SK-N-SH (cell line): ENCODE data around the gene LEKR1. TPM values are rescaled to one million over a fixed set of nuclear protein-coding genes. Genes with fewer than 3 reads are reported as not detected.

Experiments
- CTCF ChIA-PET: fragments of 300-600, 350-600 bp; formaldehyde crosslinking; extraction: SDS; loops from one replicate; lab custom pipeline; 2021; lab: Yijun Ruan, JAX
- POLR2A ChIA-PET: fragments of 350-600 bp; sonication (Branson Sonifier 250); formaldehyde crosslinking; extraction: SDS; loops from one replicate; lab custom pipeline; 2020; ENCODE audit warnings: antibody characterized with exemption, inconsistent platforms; lab: Yijun Ruan, JAX
- DNase-seq: peaks from one replicate; pipeline ENCODE4 v3.0.0; 2012
- H2AFZ ChIP-seq: fragments of 200-600 bp; sonication (generic); 2 replicates; pipeline ENCODE4 v1.8.1; 2016; ENCODE audit warnings: antibody characterized with exemption, mild to moderate bottlenecking, low read depth
- H3F3A ChIP-seq: fragments of 200-600 bp; sonication (generic); replicated peaks from 2 replicates; pipeline ENCODE3; 2016; ENCODE audit warnings: antibody characterized with exemption, mild to moderate bottlenecking; ENCODE audit not compliant: insufficient read depth
- H3K27ac ChIP-seq, 2 experiments: fragments of 200-500 bp in 1 of 2; fragments of 200-600 bp in 1 of 2; sonication (Bioruptor generic) in 1 of 2; sonication (generic), shearing (Covaris generic) in 1 of 2; 2 replicates each; pipeline versions ENCODE4 v1.5.1 to v1.6.1; 2014 to 2016; ENCODE audit warnings: low read depth in 2 of 2, inconsistent platforms in 1 of 2, low read length in 1 of 2, mild to moderate bottlenecking in 1 of 2, mixed read lengths in 1 of 2
- H3K27me3 ChIP-seq: fragments of 200-600 bp; sonication (generic), shearing (Covaris generic); 2 replicates; pipeline ENCODE4 v1.6.1; 2016; ENCODE audit warnings: mixed run types; ENCODE audit not compliant: insufficient read depth
- H3K36me3 ChIP-seq, 2 experiments: fragments of 200-500 bp in 1 of 2; fragments of 200-600 bp in 1 of 2; sonication (Bioruptor generic) in 1 of 2; sonication (generic) in 1 of 2; replicated peaks in 1 of 2; 2 replicates each; pipeline versions ENCODE3 to v1.5.1; 2014 to 2016; ENCODE audit warnings: low read length in 1 of 2, mild to moderate bottlenecking in 1 of 2; ENCODE audit not compliant: insufficient read depth in 2 of 2, control insufficient read depth in 1 of 2
- H3K4me1 ChIP-seq, 2 experiments: fragments of 200-500 bp in 1 of 2; fragments of 200-600 bp in 1 of 2; sonication (Bioruptor generic) in 1 of 2; sonication (generic), shearing (Covaris generic) in 1 of 2; 2 replicates each; pipeline versions ENCODE4 v1.5.1 to v1.6.1; 2014 to 2016; ENCODE audit warnings: low read depth in 1 of 2, low read length in 1 of 2, mixed run types in 1 of 2; ENCODE audit not compliant: insufficient read depth in 2 of 2, control insufficient read depth in 1 of 2
- H3K4me2 ChIP-seq: fragments of 200-600 bp; sonication (generic), shearing (Covaris generic); 2 replicates; pipeline ENCODE4 v1.6.1; 2017; ENCODE audit warnings: mixed run types
- H3K4me3 ChIP-seq, 2 experiments: fragments of 200-500 bp in 1 of 2; fragments of 200-600 bp in 1 of 2; sonication (Bioruptor generic) in 1 of 2; sonication (generic), shearing (Covaris generic) in 1 of 2; 2 replicates each; pipeline versions ENCODE4 v1.5.1 to v1.8.1; 2014 to 2016; ENCODE audit warnings: low read depth in 2 of 2, inconsistent platforms in 1 of 2, low read length in 1 of 2, mild to moderate bottlenecking in 1 of 2, mixed read lengths in 1 of 2, moderate library complexity in 1 of 2
- H3K79me2 ChIP-seq: fragments of 200-600 bp; sonication (generic); 2 replicates; pipeline ENCODE4 v1.8.1; 2017; ENCODE audit warnings: mild to moderate bottlenecking; ENCODE audit not compliant: insufficient read depth
- H3K9ac ChIP-seq: fragments of 200-600 bp; sonication (generic); 2 replicates; pipeline ENCODE4 v1.6.1; 2017; ENCODE audit warnings: mixed run types
- H3K9me2 ChIP-seq: fragments of 200-600 bp; sonication (generic); 2 replicates; pipeline ENCODE4 v1.6.1; 2017; ENCODE audit warnings: mixed run types
- H3K9me3 ChIP-seq: fragments of 200-600 bp; sonication (generic); 2 replicates; pipeline ENCODE4 v1.6.1; 2017; ENCODE audit warnings: mixed run types, mild to moderate bottlenecking, moderate library complexity
- H4K20me1 ChIP-seq: fragments of 200-600 bp; sonication (generic); 2 replicates; pipeline ENCODE4 v1.6.1; 2017; ENCODE audit warnings: mild to moderate bottlenecking, mixed run types; ENCODE audit not compliant: insufficient read depth
- CHD2 ChIP-seq: fragments of 150-350 bp; IDR thresholded peaks from 2 replicates; pipeline ENCODE4 v1.6.1; 2018; ENCODE audit warnings: low read length; ENCODE audit not compliant: partially characterized antibody
- ELF1 ChIP-seq: IDR thresholded peaks from 2 replicates; pipeline ENCODE4 v1.4.0; 2012
- EZH2phosphoT487 ChIP-seq: fragments of 200-600 bp; sonication (generic); IDR thresholded peaks from 2 replicates; pipeline ENCODE4 v1.6.1; 2017; ENCODE audit warnings: low read depth, mixed run types, mild to moderate bottlenecking, antibody characterized with exemption, moderate library complexity, borderline replicate concordance
- GABPA ChIP-seq: IDR thresholded peaks from 2 replicates; pipeline ENCODE4 v1.4.0; 2012; ENCODE audit warnings: low read depth, mild to moderate bottlenecking
- IRF3 ChIP-seq: fragments of 150-350 bp; IDR thresholded peaks from 2 replicates; pipeline ENCODE4 v1.6.1; 2016; ENCODE audit warnings: mild to moderate bottlenecking, low read depth, low read length
- JUND ChIP-seq: IDR thresholded peaks from 2 replicates; pipeline ENCODE4 v1.4.0; 2012
- REST ChIP-seq: IDR thresholded peaks from 2 replicates; pipeline ENCODE4 v1.6.1; 2012; ENCODE audit warnings: mild to moderate bottlenecking, low read depth, low read length, moderate library complexity
- SIN3A ChIP-seq: IDR thresholded peaks from 2 replicates; pipeline ENCODE4 v1.6.1; 2012; ENCODE audit warnings: low read depth, mild to moderate bottlenecking, low read length, moderate library complexity, borderline replicate concordance
- SMC3 ChIP-seq: IDR thresholded peaks from 2 replicates; pipeline ENCODE4 v1.6.1; 2012; ENCODE audit warnings: low read depth, low read length, improper control_type of control experiment
- TAF1 ChIP-seq: IDR thresholded peaks from 2 replicates; pipeline ENCODE4 v1.6.1; 2012; ENCODE audit warnings: low read depth, mild to moderate bottlenecking, low read length, moderate library complexity, borderline replicate concordance
- TCF12 ChIP-seq: IDR thresholded peaks from 2 replicates; pipeline ENCODE4 v1.4.0; 2012
- YY1 ChIP-seq: IDR thresholded peaks from 2 replicates; pipeline ENCODE4 v1.4.0; 2012; ENCODE audit warnings: low read depth, mild to moderate bottlenecking
- WGBS: methylation state at CpG from one replicate; pipeline ENCODE4 v1.1.6; 2017; ENCODE audit warnings: low lambda C conversion rate; 5-methylcytosine and 5-hydroxymethylcytosine counted together
- polyA plus RNA-seq, 3 experiments: library from polyadenylated mRNA; depleted of rRNA; stranded (reverse); fragments of >200 nt; gene quantifications; 2 replicates each; pipeline ENCODE4 v1.2.3, GENCODE V29; 2012
- TF ChIP-seq, protein P1 (sequence below): IDR thresholded peaks from 2 replicates; pipeline ENCODE4; 2012
- TF ChIP-seq, protein P2 (sequence below): IDR thresholded peaks from 2 replicates; pipeline ENCODE4 v1.4.0; 2012; ENCODE audit warnings: low read depth, borderline replicate concordance

Gene LEKR1
- polyA plus RNA-seq, 1 of the 3 experiments (the other 2 are of a cell fraction): 0.30 TPM

DNA sequence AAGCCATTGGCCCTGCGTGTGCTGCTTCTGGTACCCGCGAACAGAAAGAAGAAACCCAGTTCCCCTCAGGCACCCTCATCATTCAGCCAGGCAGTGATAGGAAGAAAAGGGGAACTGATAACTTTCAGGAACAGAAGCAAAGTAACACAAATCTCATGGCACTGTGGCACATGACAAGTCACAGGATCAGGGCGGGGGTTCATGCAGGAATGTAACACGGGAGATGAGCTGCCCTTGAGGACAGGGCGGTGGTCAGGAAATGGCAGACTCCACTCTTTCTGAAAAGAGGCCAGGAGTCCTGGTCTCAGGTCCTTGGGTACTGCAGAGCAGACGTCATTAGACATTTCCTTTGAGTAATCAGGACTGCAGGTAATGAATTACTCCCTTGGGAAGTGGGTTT is 238.2 kb downstream of the LEKR1 start:
- no peak overlapping the region for H3K27ac ChIP-seq
- 73% methylated on average over 7 of the region's 7 CpGs for WGBS
- POLR2A ChIA-PET: no interaction called here
- no peaks in the 10 kb centered on the region for H3K27me3 ChIP-seq
- no peaks in the 10 kb centered on the region for H3K9me3 ChIP-seq
- no peak overlapping the region for H3K4me3 ChIP-seq
- no peak overlapping the region for H2AFZ ChIP-seq
- no peaks in the 10 kb centered on the region for H3K9me2 ChIP-seq
- H4K20me1 ChIP-seq: no peaks in the 10 kb centered on the region
- H3K4me1 ChIP-seq: no peaks in the 10 kb centered on the region; a peak in 1 of 4 replicates
- no peak for DNase-seq
- TF ChIP-seq REST (no peak), IRF3 (no peak), CHD2 (no peak), JUND (no peak), TAF1 (no peak), SMC3 (no peak), GABPA (no peak), ELF1 (no peak), SIN3A (no peak), TCF12 (no peak), YY1 (no peak), EZH2phosphoT487 (no peak)
- TF ChIP-seq, protein P1, sequence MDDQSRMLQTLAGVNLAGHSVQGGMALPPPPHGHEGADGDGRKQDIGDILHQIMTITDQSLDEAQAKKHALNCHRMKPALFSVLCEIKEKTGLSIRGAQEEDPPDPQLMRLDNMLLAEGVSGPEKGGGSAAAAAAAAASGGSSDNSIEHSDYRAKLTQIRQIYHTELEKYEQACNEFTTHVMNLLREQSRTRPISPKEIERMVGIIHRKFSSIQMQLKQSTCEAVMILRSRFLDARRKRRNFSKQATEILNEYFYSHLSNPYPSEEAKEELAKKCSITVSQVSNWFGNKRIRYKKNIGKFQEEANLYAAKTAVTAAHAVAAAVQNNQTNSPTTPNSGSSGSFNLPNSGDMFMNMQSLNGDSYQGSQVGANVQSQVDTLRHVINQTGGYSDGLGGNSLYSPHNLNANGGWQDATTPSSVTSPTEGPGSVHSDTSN: no peak
- TF ChIP-seq, protein P2, sequence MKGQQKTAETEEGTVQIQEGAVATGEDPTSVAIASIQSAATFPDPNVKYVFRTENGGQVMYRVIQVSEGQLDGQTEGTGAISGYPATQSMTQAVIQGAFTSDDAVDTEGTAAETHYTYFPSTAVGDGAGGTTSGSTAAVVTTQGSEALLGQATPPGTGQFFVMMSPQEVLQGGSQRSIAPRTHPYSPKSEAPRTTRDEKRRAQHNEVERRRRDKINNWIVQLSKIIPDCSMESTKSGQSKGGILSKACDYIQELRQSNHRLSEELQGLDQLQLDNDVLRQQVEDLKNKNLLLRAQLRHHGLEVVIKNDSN: no peak
- no peaks in the 10 kb centered on the region for H3K79me2 ChIP-seq
- no peaks in the 10 kb centered on the region for H3K36me3 ChIP-seq
- no peak overlapping the region for H3K9ac ChIP-seq
- H3F3A ChIP-seq: no peaks in the 10 kb centered on the region
- H3K4me2 ChIP-seq: no peak overlapping the region
- CTCF ChIA-PET: no interaction called here
